ENCODE data around the gene FAM114A1. TPM values are rescaled to one million over a fixed set of nuclear protein-coding genes. Genes with fewer than 3 reads are reported as not detected.

FAM114A1 gene
- total RNA-seq, 1 experiment from 2014 or later = 32.0 TPM

- intact Hi-C loops (cut with micrococcal nuclease; ENCODE audit: unreplicated experiment) = no loop called here
- POLR2A ChIA-PET = no interaction called here
- Histone ChIP-seq H3K4me1 (ENCODE audit: control insufficient read depth, insufficient read depth, low read length) (no peaks in the 10 kb centered on the region), H3K9me3 (ENCODE audit: control insufficient read depth, insufficient read depth, low read depth, low read length) (no peaks in the 10 kb centered on the region), H3K27me3 (ENCODE audit: control insufficient read depth, insufficient read depth, low read length) (no peaks in the 10 kb centered on the region), H3K27ac (ENCODE audit: low read length) (no peak overlapping the region), H3K36me3 (ENCODE audit: control insufficient read depth, insufficient read depth, low read length) (no peaks in the 10 kb centered on the region), H3K4me3 (ENCODE audit: low read depth in 2 of 2, low read length in 2 of 2) (no peak overlapping the region)
- ATAC-seq (no peak), DNase-seq (ENCODE audit: low read depth, low spot score) (no peak)
- BruUV-seq (replicated peaks) = no TSS peak
- CTCF ChIA-PET = no interaction called here
- in situ Hi-C loops (cut with HindIII; ENCODE audit: low pct_unique_long_range_greater_than_20kb, low sequenced_read_pairs) = no loop called here
- TF ChIP-seq TCF7L2 (IDR thresholded peaks at IDR 0.05; ENCODE audit: low read depth, low read length) (no peak), REST (IDR thresholded peaks at IDR 0.05; ENCODE audit: insufficient read depth in 1 of 2, low read depth in 2 of 2, low read length in 1 of 2) (no peak), POLR2AphosphoS5 (IDR thresholded peaks at IDR 0.05; ENCODE audit: low read depth, low read length) (no peak), SIN3A (IDR thresholded peaks at IDR 0.05; ENCODE audit: borderline replicate concordance, insufficient read depth, low read depth, low read length) (no peak)
- TF ChIP-seq, protein P1, sequence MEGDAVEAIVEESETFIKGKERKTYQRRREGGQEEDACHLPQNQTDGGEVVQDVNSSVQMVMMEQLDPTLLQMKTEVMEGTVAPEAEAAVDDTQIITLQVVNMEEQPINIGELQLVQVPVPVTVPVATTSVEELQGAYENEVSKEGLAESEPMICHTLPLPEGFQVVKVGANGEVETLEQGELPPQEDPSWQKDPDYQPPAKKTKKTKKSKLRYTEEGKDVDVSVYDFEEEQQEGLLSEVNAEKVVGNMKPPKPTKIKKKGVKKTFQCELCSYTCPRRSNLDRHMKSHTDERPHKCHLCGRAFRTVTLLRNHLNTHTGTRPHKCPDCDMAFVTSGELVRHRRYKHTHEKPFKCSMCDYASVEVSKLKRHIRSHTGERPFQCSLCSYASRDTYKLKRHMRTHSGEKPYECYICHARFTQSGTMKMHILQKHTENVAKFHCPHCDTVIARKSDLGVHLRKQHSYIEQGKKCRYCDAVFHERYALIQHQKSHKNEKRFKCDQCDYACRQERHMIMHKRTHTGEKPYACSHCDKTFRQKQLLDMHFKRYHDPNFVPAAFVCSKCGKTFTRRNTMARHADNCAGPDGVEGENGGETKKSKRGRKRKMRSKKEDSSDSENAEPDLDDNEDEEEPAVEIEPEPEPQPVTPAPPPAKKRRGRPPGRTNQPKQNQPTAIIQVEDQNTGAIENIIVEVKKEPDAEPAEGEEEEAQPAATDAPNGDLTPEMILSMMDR (IDR thresholded peaks at IDR 0.05) = no peak
Measured at GRCh38 chr4:38823766-38824165, 43.8 kb upstream of the FAM114A1 start.

DNA sequence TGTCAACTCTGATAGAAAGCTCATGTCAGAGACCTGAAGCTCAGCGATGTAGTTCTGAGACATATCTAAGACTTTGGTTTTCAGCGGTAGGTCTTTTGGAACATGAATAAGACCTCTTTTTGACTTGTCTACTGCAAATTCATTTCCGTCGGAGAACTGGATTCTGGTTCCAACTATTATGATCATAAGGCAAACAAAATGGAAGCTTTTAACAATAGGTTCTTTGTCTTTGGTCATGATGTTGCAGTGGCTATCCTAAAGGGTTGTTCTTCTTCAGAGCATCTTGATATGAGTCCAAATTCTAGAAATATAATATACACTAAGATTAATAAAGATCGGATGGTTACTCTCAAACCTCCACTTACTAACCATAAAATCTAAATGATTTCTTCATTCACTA lies 38.4 kb upstream of the FAM114A1 start:
- H3K27ac ChIP-seq (ENCODE audit: low read length) = no peak overlapping the region
- DNase-seq (ENCODE audit: low read depth, low spot score) (no peak), ATAC-seq (no peak)
- POLR2A ChIA-PET = no interaction called here
- H3K4me1 ChIP-seq (ENCODE audit: control insufficient read depth, insufficient read depth, low read length) = no peaks in the 10 kb centered on the region
- intact Hi-C loops (cut with micrococcal nuclease; ENCODE audit: unreplicated experiment) = no loop called here
- H3K27me3 ChIP-seq (ENCODE audit: control insufficient read depth, insufficient read depth, low read length) = no peaks in the 10 kb centered on the region
- no peaks in the 10 kb centered on the region for H3K9me3 ChIP-seq (ENCODE audit: control insufficient read depth, insufficient read depth, low read depth, low read length)
- BruUV-seq (replicated peaks) = no TSS peak
- no peak for TF ChIP-seq TCF7L2 (IDR thresholded peaks at IDR 0.05; ENCODE audit: low read depth, low read length)
- TF ChIP-seq, protein P1 (IDR thresholded peaks at IDR 0.05) = no peak
- TF ChIP-seq POLR2AphosphoS5 (IDR thresholded peaks at IDR 0.05; ENCODE audit: low read depth, low read length) = no peak
- TF ChIP-seq SIN3A (IDR thresholded peaks at IDR 0.05; ENCODE audit: borderline replicate concordance, insufficient read depth, low read depth, low read length) = no peak
- TF ChIP-seq REST (IDR thresholded peaks at IDR 0.05; ENCODE audit: insufficient read depth in 1 of 2, low read depth in 2 of 2, low read length in 1 of 2) = no peak
- no peak overlapping the region for H3K4me3 ChIP-seq (ENCODE audit: low read depth in 2 of 2, low read length in 2 of 2)
- CTCF ChIA-PET = interaction anchor here (0.7 kb wide), 1 partner anchor 57 kb away, joined by 3 read pairs; no protein-coding TSS in a partner anchor
- H3K36me3 ChIP-seq (ENCODE audit: control insufficient read depth, insufficient read depth, low read length) = no peaks in the 10 kb centered on the region
- in situ Hi-C loops (cut with HindIII; ENCODE audit: low pct_unique_long_range_greater_than_20kb, low sequenced_read_pairs) = no loop called here
